C4-2B (cell line): ENCODE measurements around the gene TSSK2.

Experiments used
- CTCF ChIP-seq: fragments of 450-650 bp; conservative IDR thresholded peaks from 2 replicates; pipeline ENCODE4 v1.5.1; 2017; ENCODE audit warnings: mild to moderate bottlenecking
- ZFX ChIP-seq: fragments of 450-650 bp; IDR thresholded peaks from 2 replicates; pipeline ENCODE4 v1.6.1; 2017

GRCh38 chr22:19130959-19131684 is at the start of gene TSSK2:
- TF ChIP-seq CTCF, result no peak
- no peak for TF ChIP-seq ZFX
